ENCODE measurements around the gene BCL2. TPM values are rescaled to one million over a fixed set of nuclear protein-coding genes. Genes with fewer than 3 reads are reported as not detected.

The BCL2 gene
- total RNA-seq, 1 experiment from 2014 or later = 2.5 TPM

DNA sequence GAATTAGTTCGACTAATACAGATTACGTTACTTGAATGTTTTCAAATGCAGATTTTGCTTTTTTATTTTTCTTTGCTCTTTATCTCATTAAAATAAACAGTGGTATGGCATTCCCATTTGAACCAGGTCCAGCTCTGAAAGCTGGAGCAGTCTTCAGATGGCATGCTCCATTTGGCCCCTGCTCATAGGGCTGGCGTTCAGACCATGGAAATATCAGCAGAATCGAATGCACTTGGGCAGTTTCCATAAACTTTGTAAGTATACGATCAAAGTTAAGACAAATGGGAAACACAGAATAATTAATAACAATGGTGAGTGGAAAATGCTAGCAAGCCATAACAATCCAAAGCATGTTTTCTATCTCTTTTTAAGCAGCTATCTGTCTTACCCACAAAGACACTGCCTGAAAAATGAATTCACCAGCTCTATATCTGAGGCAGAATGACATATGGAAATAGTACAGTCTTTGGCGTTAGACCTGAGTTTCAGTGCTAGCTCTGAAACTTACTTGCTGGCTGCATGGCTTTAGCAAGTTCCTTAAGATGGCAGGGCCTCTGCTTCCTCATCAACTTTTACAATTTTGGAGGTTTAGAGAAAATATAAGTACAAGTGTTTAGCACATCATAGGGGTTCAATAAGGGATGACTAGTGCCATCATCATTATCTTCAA, 131.6 kb downstream of the BCL2 start:
- TF ChIP-seq EGR1 (IDR thresholded peaks at IDR 0.05; ENCODE audit: low read depth) (no peak), EZH2 (IDR thresholded peaks at IDR 0.05) (no peak), RAD21 (IDR thresholded peaks at IDR 0.05; ENCODE audit: low read depth) (no peak), TCF7L2 (IDR thresholded peaks at IDR 0.05; ENCODE audit: borderline replicate concordance, extremely low read depth, insufficient read depth, insufficient read length) (no peak), CBX3 (IDR thresholded peaks at IDR 0.05; ENCODE audit: low read depth) (no peak), ZBTB33 (IDR thresholded peaks at IDR 0.05; ENCODE audit: extremely low read depth, insufficient replicate concordance, low read length) (no peak), ZNF274 (IDR thresholded peaks at IDR 0.05; ENCODE audit: low read depth, low read length) (no peak), POLR2A (IDR thresholded peaks at IDR 0.05; ENCODE audit: borderline replicate concordance, extremely low read depth, insufficient read depth, insufficient read length) (no peak)
- Histone ChIP-seq H2AFZ (ENCODE audit: low read depth, low read length, poor library complexity, severe bottlenecking) (no peak overlapping the region), H3K9ac (ENCODE audit: low read length) (no peak overlapping the region), H3K9me3 (ENCODE audit: control insufficient read depth in 1 of 2, insufficient read depth in 1 of 2, low read depth in 1 of 2, low read length in 2 of 2) (no peaks in the 10 kb centered on the region), H4K20me1 (ENCODE audit: insufficient read depth) (no peaks in the 10 kb centered on the region), H3K27me3 (ENCODE audit: insufficient read depth, low read length) (peaks cover 2% of the 10 kb centered on the region; the same call in 1 of the 2 replicates), H3K27ac (ENCODE audit: low read depth, low read length) (no peak overlapping the region), H3K79me2 (ENCODE audit: insufficient read depth, low read length) (no peaks in the 10 kb centered on the region), H3K4me3 (replicated peaks in 1 of 2; ENCODE audit: low read depth in 1 of 2, low read length in 2 of 2) (no peak overlapping the region), H3K4me2 (ENCODE audit: low read length) (no peak overlapping the region), H3K9me2 (ENCODE audit: insufficient read depth) (no peaks in the 10 kb centered on the region), H3K4me1 (ENCODE audit: control insufficient read depth in 1 of 2, insufficient read depth in 2 of 2, low read length in 2 of 2) (no peaks in the 10 kb centered on the region), H3K36me3 (ENCODE audit: control insufficient read depth in 1 of 2, insufficient read depth in 2 of 2, low read length in 2 of 2) (no peaks in the 10 kb centered on the region)
- ATAC-seq = no peak
- intact Hi-C loops (cut with micrococcal nuclease) = no loop called here
- BruUV-seq (replicated peaks) = no TSS peak
- ChIA-PET POLR2A (no interaction called here), CTCF (no interaction called here), RAD21 (ENCODE audit: low non-redundant PET in 1 of 2, low total read pairs in 2 of 2, uncharacterized antibody in 2 of 2, unreplicated experiment in 2 of 2) (no interaction called here)
- DNase-seq (ENCODE audit: low read depth, low spot score) = no peak

- no TSS peak for BruUV-seq (replicated peaks)
- Histone ChIP-seq H3K9me3 (ENCODE audit: control insufficient read depth in 1 of 2, insufficient read depth in 1 of 2, low read depth in 1 of 2, low read length in 2 of 2) (no peaks in the 10 kb centered on the region), H3K4me2 (ENCODE audit: low read length) (no peak overlapping the region), H3K9me2 (ENCODE audit: insufficient read depth) (no peaks in the 10 kb centered on the region), H3K36me3 (ENCODE audit: control insufficient read depth in 1 of 2, insufficient read depth in 2 of 2, low read length in 2 of 2) (no peaks in the 10 kb centered on the region), H3K27me3 (ENCODE audit: insufficient read depth, low read length) (peaks cover 6% of the 10 kb centered on the region; the same call in 1 of the 2 replicates), H2AFZ (ENCODE audit: low read depth, low read length, poor library complexity, severe bottlenecking) (no peak overlapping the region), H3K4me3 (replicated peaks in 1 of 2; ENCODE audit: low read depth in 1 of 2, low read length in 2 of 2) (no peak overlapping the region), H3K79me2 (ENCODE audit: insufficient read depth, low read length) (no peaks in the 10 kb centered on the region), H3K27ac (ENCODE audit: low read depth, low read length) (no peak overlapping the region), H3K4me1 (ENCODE audit: control insufficient read depth in 1 of 2, insufficient read depth in 2 of 2, low read length in 2 of 2) (no peaks in the 10 kb centered on the region), H3K9ac (ENCODE audit: low read length) (no peak overlapping the region), H4K20me1 (ENCODE audit: insufficient read depth) (no peaks in the 10 kb centered on the region)
- ChIA-PET RAD21 (ENCODE audit: low non-redundant PET in 1 of 2, low total read pairs in 2 of 2, uncharacterized antibody in 2 of 2, unreplicated experiment in 2 of 2) (no interaction called here), POLR2A (no interaction called here), CTCF (no interaction called here)
- ATAC-seq (no peak), DNase-seq (ENCODE audit: low read depth, low spot score) (no peak)
- intact Hi-C loops (cut with micrococcal nuclease) = no loop called here
- TF ChIP-seq EZH2 (IDR thresholded peaks at IDR 0.05) (no peak), ELF1 (IDR thresholded peaks at IDR 0.05; ENCODE audit: borderline replicate concordance, low read depth) (no peak), CEBPB (IDR thresholded peaks at IDR 0.05; ENCODE audit: low read depth) (no peak), POLR2A (IDR thresholded peaks at IDR 0.05; ENCODE audit: borderline replicate concordance, extremely low read depth, insufficient read depth, insufficient read length) (no peak), ZBTB33 (IDR thresholded peaks at IDR 0.05; ENCODE audit: extremely low read depth, insufficient replicate concordance, low read length) (no peak), CTCF (IDR thresholded peaks at IDR 0.05 in 2 of 3, conservative IDR thresholded peaks at IDR 0.05 in 1 of 3; ENCODE audit: borderline replicate concordance in 1 of 3, insufficient read depth in 1 of 3, low read depth in 2 of 3, low read length in 2 of 3) (no peak), SP1 (IDR thresholded peaks at IDR 0.05; ENCODE audit: low read depth) (no peak), SRF (IDR thresholded peaks at IDR 0.05; ENCODE audit: low read depth) (no peak)
Observed at GRCh38 chr18:63187223-63187574, 132.4 kb downstream of the BCL2 start.
